Right ventricle myocardium inferior (tissue), 1 donor: ENCODE results near the gene KRTAP1-5. TPM values are rescaled to one million over a fixed set of nuclear protein-coding genes. Genes with fewer than 3 reads are reported as not detected.
"Not testable (repeated sequence)": the region's sequence is repeated elsewhere in the genome, so short reads cannot be mapped to it uniquely, and the experiment has no call there.

ENCODE experiments used
- ATAC-seq: fragments of 200-7000 bp; cut with Tn5 transposase; one replicate; pipeline ENCODE4 v1.9.1; 2020; ENCODE audit warnings: mild to moderate bottlenecking, moderate library complexity
- DNase-seq: peaks from one replicate; pipeline ENCODE4 v3.0.0; 2021; ENCODE audit errors: missing footprints
- intact Hi-C: fragments of 100-400 bp; cut with DNase I; formaldehyde crosslinking; loops from one replicate; pipeline ENCODE4 v1.11.0; 2022
- long read RNA-seq: library from polyadenylated mRNA; unstranded; transcript quantifications from one replicate; pipeline ENCODE4 v2.0.0, GENCODE V29; 2021
- total RNA-seq: library from RNA; stranded (reverse); fragmentation: NEBNext Ultra II Directional; extraction: Animal tissue kit (Norgen Biotek cat#: 25700); gene quantifications from one replicate; pipeline ENCODE4 v1.2.1, GENCODE V29; 2021
- donor health status: DM: no; HTN: yes; CAD: no; lungs with severe emphysema.

Gene KRTAP1-5
- not detected for total RNA-seq
- long read RNA-seq = 0 reads

DNA sequence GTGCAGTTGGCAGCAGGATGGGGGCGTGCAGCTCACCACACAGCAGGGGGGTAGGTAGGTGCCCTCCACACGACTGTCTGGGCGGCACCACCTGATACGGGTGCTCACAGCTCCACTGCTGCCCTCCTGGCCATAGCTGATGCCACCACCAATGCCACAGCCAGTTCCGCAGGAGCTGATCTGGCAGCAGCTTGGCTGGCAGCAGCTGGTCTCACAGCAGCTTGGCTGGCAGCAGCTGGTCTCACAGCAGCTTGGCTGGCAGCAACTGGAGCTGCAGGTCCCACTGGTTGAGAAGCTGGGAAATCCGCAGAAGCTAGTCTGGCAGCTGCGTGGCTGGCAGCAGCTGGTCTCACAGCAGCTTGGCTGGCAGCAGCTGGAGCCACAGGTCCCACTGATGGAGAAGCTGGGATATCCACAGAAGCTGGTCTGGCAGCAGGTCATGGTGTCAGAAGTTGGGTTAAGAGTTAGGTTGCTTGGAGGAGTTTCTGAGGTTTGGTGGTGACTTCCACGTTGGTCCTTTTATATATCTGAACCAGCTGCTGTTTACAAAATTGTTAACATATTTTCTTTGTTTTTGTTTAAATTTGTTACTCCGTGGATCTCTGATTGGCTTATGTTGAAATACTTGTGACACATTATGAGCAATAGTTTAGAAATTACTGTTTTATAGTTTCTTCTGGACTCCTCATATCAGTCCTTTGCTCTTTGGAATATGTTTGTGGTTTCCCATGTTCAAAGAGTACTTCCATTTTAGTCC, at the start of gene KRTAP1-5:
KRTAP1-5 (minus strand) TSS at position 494 of the 757 bp plus-strand sequence; CDS start at position 441, 53 bp downstream.
- ATAC-seq = no peak
- intact Hi-C loops = no loop called here
- no peak for DNase-seq

DNA sequence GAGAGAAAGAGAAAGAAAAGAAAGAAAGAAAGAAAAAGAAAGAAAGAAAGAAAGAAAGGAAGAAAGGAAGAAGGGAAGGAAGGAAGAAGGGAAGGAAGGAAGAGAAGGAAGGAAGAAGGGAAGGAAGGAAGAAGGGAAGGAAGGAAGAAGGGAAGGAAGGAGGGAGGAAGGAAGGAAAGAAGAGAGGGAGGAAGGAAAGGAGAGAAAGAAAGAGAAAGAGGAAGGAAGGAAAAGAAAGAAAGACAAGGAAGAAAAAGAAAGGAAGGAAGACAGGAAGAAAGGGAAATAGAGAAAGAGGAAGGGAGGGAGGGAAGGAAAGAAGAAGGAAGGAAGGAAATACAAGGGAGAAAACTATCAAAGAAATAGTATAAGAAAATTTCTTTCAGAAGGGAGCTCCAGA, 49.8 kb upstream of the KRTAP1-5 start:
- intact Hi-C loops = no loop called here
- no peak for ATAC-seq
- DNase-seq = no peak

- intact Hi-C loops = no loop called here
- ATAC-seq (no peak), DNase-seq (no peak)
Observed at GRCh38 chr17:41073676-41074075, 46.7 kb upstream of the KRTAP1-5 start.

DNA sequence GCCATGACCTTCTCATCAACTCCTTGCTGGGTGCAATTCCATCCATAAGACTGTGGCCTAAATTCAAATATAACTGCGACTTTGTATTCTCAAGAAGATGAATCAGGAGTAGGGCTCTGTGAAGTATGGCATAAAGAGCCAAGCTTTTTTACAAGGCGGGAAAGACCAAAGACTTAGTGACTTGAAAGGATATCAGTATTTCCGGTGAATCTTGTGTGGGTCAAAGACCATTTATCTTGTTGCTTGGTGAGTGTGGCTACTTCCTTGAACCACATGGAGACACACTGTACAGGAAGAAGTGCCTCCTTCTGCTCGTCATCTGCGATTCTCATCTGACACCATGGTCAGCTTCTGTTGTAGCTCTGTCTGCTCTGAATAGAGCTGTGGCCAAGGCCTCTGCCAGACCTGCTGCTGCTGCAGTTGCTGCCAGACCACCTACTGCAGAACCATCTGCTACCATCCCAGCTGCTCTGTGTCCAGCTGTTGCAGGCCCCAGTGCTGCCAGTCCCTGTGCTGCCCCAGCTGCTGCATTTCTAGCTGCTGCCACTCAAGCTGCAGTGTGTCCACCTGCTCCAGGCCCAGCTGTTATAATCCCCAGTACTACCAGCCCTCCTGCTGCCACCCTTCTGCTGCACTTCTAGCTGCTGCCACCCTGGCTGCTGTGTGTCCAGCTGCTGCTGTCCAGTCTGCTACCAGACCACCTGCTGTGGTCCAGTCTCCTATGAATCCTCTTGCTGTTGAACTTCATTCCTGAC, 44.8 kb upstream of the KRTAP1-5 start:
- DNase-seq (no peak), ATAC-seq (no peak)
- intact Hi-C loops = no loop called here

- intact Hi-C loops = no loop called here
- ATAC-seq (no peak), DNase-seq (no peak)
Observed at GRCh38 chr17:41069031-41069430, 42.0 kb upstream of the KRTAP1-5 start.

DNA sequence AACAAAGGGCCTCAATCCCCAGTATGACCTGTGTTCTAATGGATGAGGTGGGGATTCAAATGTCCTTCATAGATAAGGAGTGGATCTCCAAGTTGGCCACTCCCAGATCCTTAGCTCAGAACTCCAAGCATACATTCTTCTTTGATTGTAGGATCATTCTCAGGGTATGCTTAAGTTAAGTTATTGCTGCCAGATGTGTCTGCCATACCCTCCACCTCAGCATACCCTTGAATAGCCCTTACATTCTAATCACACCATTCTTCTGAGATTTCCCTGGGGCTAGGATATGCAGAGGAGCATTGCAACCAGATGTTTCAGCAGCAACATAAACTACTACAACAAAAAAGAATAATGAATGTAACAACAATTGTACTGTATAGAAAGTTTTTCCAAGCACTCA, 40.3 kb upstream of the KRTAP1-5 start:
- ATAC-seq (no peak), DNase-seq (no peak)
- intact Hi-C loops = no loop called here

GRCh38 chr17:41065829-41066624, 39.0 kb upstream of the KRTAP1-5 start, which contains the start of gene KRTAP2-4:
Gene KRTAP2-4 (minus strand): TSS chr17:41065879. CDS start chr17:41065845, 34 bp downstream.
- intact Hi-C loops = no loop called here
- no peak for ATAC-seq
- no peak for DNase-seq

- ATAC-seq, intact Hi-C loops: not testable (repeated sequence)
Observed at GRCh38 chr17:41065016-41065689, 38.1 kb upstream of the KRTAP1-5 start.

GRCh38 chr17:41064301-41064700, 37.3 kb upstream of the KRTAP1-5 start:
- no peak for ATAC-seq
- DNase-seq = no peak
- intact Hi-C loops = no loop called here

More at GRCh38 chr17:41065016-41065689, 38.1 kb upstream of the KRTAP1-5 start:
- not testable (repeated sequence) for DNase-seq

- no peak for ATAC-seq
- intact Hi-C loops = no loop called here
- no peak for DNase-seq
Observed at GRCh38 chr17:41063449-41063848, 36.4 kb upstream of the KRTAP1-5 start.

- intact Hi-C loops = no loop called here
- ATAC-seq (no peak), DNase-seq (no peak)
Observed at GRCh38 chr17:41061964-41062363, 35.0 kb upstream of the KRTAP1-5 start.

- no peak for DNase-seq
- intact Hi-C loops = no loop called here
- ATAC-seq = no peak
Observed at GRCh38 chr17:41060052-41060604, 33.1 kb upstream of the KRTAP1-5 start, which contains the start of gene KRTAP2-3. Gene KRTAP2-3 (minus strand): TSS chr17:41060114. CDS start chr17:41060050, 64 bp downstream.

- ATAC-seq, intact Hi-C loops, DNase-seq: not testable (repeated sequence)
Observed at GRCh38 chr17:41059276-41060051, 32.5 kb upstream of the KRTAP1-5 start.

DNA sequence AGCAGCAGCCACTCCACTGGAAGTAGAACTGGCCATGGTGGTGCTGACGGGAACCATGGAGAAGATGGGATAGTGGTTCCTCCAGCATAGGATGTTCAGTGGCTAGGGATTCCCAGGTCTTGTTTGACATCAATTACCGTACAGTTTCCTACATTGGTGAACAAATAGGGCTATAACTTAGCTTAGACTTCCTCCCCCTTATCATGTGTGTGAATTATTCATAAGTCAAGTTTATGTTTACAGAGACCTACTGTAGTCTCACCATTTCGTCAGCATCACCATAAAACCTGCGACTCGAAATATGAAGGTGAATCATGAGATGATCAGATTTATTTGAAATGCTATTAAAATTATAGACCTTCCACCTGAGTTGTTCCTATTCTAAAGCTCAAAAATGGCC, 31.7 kb upstream of the KRTAP1-5 start:
- DNase-seq (no peak), ATAC-seq (no peak)
- intact Hi-C loops = no loop called here

- ATAC-seq (no peak), DNase-seq (no peak)
- intact Hi-C loops = no loop called here
Observed at GRCh38 chr17:41057547-41057946, 30.5 kb upstream of the KRTAP1-5 start.

- ATAC-seq, DNase-seq, intact Hi-C loops: not testable (repeated sequence)
Observed at GRCh38 chr17:41055130-41055529, 28.1 kb upstream of the KRTAP1-5 start, which contains the start of gene KRTAP2-2. Gene KRTAP2-2 (minus strand): TSS chr17:41055230. CDS start chr17:41055211, 19 bp downstream.

GRCh38 chr17:41054556-41054955, 27.5 kb upstream of the KRTAP1-5 start:
- intact Hi-C loops, DNase-seq, ATAC-seq: not testable (repeated sequence)
